Ishikawa (cell line): ENCODE results near the gene PHYKPL.

ENCODE experiments used
- EP300 ChIP-seq: IDR thresholded peaks from 2 replicates; pipeline ENCODE4 v1.6.1; 2012; ENCODE audit warnings: borderline replicate concordance
- MAX ChIP-seq: IDR thresholded peaks from 2 replicates; pipeline ENCODE4 v1.6.1; 2012
- TAF1 ChIP-seq: IDR thresholded peaks from 2 replicates; pipeline ENCODE4 v1.6.1; 2012; ENCODE audit warnings: low read depth, mild to moderate bottlenecking

DNA sequence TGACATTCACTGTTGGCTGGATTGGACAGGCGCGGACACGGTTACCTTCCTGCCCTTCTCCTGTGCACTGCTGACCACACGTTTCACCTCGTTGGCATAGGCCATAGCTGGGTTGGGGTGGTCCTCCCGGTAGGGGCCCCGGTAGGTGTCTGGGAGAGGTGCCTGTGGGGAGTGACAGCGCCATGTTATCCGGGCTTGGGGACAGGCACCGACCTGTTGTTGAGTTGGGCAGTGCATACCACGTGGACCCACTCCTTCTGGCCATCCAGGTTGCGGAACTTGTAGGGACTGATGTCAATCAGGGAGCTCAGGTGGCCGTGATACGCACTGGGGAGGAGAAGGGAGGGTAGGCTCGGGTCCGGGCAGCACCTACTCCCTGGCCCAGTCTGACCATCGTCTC is 8.2 kb downstream of the PHYKPL start:
- TF ChIP-seq MAX (no peak), TAF1 (no peak), EP300 (no peak)
